GM21381 (cell line): ENCODE data around the gene GDF15.
"Not testable (repeated sequence)": the region's sequence is repeated elsewhere in the genome, so short reads cannot be mapped to it uniquely, and the experiment has no call there.

Experiments used
- ATAC-seq: cut with Tn5 transposase; IDR thresholded peaks from one replicate; pipeline ENCODE4 v1.9.1; 2021; ENCODE audit warnings: mild to moderate bottlenecking, moderate library complexity; ENCODE audit not compliant: unreplicated experiment

Gene GDF15

GRCh38 chr19:18385675-18386542 lies at the start of gene GDF15:
TSS of gene GDF15 (plus strand) at chr19:18386158. CDS start at chr19:18386190, 32 bp downstream.
- no peak for ATAC-seq

GRCh38 chr19:18338541-18338940 lies 47.4 kb upstream of the GDF15 start:
- ATAC-seq = no peak

GRCh38 chr19:18339723-18340122 lies 46.2 kb upstream of the GDF15 start:
- ATAC-seq = no peak

- no peak for ATAC-seq
Observed at GRCh38 chr19:18340190-18340989, 45.6 kb upstream of the GDF15 start, which contains the start of gene PGPEP1. TSS of gene PGPEP1 (plus strand) at chr19:18340598. CDS start at chr19:18340682, 84 bp downstream.

GRCh38 chr19:18340990-18341868 lies 44.7 kb upstream of the GDF15 start:
- no peak for ATAC-seq

GRCh38 chr19:18342090-18342632 lies 43.8 kb upstream of the GDF15 start:
- no peak for ATAC-seq

- ATAC-seq = no peak
Observed at GRCh38 chr19:18344582-18344950, 41.4 kb upstream of the GDF15 start.

GRCh38 chr19:18345296-18345695 lies 40.7 kb upstream of the GDF15 start:
- no peak for ATAC-seq

- ATAC-seq = no peak
Observed at GRCh38 chr19:18346091-18346490, 39.9 kb upstream of the GDF15 start.

- ATAC-seq = no peak
Observed at GRCh38 chr19:18348171-18348570, 37.8 kb upstream of the GDF15 start.

GRCh38 chr19:18348818-18349339 lies 37.1 kb upstream of the GDF15 start:
- not testable (repeated sequence) for ATAC-seq

- no peak for ATAC-seq
Observed at GRCh38 chr19:18349524-18350128, 36.3 kb upstream of the GDF15 start.

- no peak for ATAC-seq
Observed at GRCh38 chr19:18350490-18350889, 35.5 kb upstream of the GDF15 start.

- ATAC-seq = no peak
Observed at GRCh38 chr19:18351544-18351943, 34.4 kb upstream of the GDF15 start.

- ATAC-seq = no peak
Observed at GRCh38 chr19:18353378-18354005, 32.5 kb upstream of the GDF15 start.

- not testable (repeated sequence) for ATAC-seq
Observed at GRCh38 chr19:18354743-18355142, 31.2 kb upstream of the GDF15 start.

GRCh38 chr19:18357041-18357440 lies 28.9 kb upstream of the GDF15 start:
- no peak for ATAC-seq

GRCh38 chr19:18361646-18362045 lies 24.3 kb upstream of the GDF15 start:
- ATAC-seq = no peak

GRCh38 chr19:18362934-18363542 lies 22.9 kb upstream of the GDF15 start:
- ATAC-seq = no peak
